ENCODE data around the gene ASTN2.
"Not testable (repeated sequence)": the region's sequence is repeated elsewhere in the genome, so short reads cannot be mapped to it uniquely, and the experiment has no call there.

The ASTN2 gene

DNA sequence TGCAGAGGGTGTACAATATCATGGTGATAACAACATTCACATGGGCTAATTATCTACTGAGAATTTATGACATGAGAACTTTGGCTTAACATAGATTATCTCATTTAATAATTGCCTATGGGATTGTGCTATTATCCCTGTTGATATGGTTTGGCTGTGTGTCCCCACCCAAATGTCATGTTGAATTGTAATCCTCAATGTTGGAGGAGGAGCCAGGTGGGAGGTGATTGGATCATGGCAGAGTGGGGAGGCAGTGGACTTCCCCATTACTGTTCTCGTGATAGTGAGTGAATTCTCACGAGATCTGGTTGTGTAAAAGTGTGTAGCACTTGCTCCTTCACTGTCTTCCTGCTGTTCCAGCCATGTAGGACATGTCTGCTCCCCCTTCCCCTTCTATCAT is 541.4 kb downstream of the ASTN2 start:
- no peak for DNase-seq (ENCODE audit: low read depth)

DNA sequence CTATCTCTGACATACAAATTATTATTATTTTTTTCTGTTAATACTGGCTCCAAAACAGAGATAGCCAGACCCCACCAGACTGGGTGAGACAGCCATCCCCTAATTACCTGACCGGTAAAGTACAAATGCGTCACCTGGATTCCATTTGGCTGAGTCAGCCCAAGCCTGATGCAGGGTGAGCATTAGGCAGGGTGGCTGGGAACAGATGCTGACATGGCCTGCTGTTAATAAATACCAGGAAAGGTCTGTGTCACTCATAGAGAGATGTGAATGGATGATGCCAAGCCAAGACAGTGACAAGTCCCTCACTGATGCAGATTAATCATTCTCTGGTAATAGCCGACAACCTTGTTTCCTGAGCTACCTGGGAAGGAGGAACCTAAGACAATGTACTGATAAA is 544.3 kb downstream of the ASTN2 start:
- no peak for DNase-seq (ENCODE audit: low read depth)

DNA sequence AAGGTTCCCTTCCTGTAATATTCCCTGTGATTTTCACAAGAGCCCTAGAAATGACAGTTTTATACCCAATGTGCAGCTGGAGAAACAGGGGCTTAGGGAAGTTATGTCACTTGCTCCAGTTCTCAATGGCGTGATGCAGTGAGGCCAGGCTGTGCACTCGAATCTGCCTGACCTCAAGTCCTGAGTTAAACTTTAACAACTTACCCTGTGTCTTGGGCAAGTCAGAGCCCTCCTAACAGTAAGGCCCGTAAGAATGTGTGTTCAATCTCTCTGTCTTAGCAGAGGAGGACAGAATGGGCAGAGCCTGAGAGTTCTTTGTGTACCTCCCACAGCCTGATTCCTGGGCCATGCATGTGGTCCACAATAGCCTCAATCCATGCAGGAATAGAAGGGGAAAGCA is 546.7 kb downstream of the ASTN2 start:
- no peak for DNase-seq (ENCODE audit: low read depth)

DNA sequence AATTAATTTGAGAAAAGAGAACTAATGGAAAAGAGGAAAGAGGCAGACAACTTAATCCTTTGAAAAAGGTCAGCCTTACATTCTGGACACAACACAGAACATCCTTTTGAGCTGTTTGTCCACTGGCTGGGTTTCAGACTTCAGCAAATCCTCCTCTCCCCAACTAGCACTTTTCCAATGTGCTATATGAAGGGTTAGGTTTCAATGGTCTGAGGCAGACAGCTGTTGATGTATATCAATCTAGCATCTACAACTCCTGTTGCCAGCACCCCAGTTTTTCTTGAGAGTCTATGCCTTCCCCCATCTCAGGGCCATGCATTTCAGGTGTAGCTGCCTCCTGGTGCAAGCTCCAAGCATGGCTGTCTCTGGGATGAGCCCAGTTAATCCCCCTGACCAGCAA is 553.5 kb downstream of the ASTN2 start:
- DNase-seq (ENCODE audit: low read depth) = no peak

DNA sequence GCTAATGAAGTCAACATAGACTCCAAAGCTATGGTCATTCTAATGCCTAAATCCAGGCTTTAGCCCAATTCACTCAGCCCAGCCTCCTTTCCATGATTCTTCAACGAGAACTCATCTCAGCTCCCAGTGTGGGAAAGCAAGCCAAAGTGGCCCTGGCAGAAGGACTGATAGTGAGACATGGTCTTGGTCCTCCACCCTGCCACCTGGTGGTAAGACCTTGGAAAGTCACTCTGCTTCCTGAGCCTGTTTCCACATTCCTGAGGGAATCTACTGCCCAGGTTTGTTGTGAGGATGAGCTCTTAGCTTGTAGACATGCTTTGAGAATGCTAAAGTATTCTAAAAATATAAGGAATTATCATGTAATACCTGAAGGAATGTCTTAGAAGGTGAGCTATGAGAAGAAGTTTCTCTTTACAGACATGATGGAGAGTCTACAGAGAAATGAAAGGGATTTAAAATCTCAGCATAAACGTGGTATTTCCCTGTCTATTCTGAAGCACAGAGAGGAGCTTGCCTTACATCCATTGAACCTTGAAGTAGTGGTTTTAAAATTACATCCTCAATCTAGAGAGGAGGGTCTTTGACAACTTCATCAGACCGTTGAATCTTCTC is 554.2 kb downstream of the ASTN2 start:
- DNase-seq (ENCODE audit: low read depth) = peak; percentile 1

DNA sequence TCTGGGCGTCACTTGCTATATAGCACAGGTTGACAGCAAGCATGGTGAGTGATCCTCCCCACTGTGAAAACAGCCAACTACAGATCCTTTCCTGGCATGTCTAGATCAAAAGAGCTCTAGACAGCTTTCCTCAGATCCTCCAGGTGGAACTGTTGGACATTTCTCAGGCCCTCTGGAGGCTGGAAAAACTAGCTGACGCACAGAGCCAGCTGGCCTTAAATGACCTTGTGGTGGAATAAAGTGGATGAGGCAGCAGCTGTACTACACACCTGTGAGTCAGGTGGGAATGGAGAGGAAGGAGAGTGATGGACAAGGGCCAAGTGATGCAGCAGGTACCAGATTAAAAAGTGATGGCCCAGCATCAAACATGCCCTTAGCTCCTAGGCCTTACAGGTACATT is 555.1 kb downstream of the ASTN2 start:
- no peak for DNase-seq (ENCODE audit: low read depth)

DNA sequence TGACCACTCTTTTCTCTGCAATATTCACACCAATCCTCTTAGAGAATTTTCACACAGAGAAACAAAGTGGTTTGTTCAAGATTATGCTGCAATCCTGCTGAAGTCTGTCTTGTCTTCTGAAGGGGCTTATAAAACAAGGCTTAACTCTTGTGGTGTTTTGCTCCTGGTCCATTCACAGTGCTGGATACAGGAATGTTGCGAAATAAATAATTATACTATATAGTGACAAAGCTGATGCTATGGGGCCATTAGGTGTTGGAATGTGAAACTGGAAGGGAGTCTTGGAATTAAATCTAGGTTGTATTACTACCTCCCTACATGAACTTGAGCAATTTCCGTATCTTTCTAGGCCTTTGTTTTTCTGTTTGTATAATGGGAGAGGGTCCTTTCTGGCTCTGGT is 557.5 kb downstream of the ASTN2 start:
- no peak for DNase-seq (ENCODE audit: low read depth)

DNA sequence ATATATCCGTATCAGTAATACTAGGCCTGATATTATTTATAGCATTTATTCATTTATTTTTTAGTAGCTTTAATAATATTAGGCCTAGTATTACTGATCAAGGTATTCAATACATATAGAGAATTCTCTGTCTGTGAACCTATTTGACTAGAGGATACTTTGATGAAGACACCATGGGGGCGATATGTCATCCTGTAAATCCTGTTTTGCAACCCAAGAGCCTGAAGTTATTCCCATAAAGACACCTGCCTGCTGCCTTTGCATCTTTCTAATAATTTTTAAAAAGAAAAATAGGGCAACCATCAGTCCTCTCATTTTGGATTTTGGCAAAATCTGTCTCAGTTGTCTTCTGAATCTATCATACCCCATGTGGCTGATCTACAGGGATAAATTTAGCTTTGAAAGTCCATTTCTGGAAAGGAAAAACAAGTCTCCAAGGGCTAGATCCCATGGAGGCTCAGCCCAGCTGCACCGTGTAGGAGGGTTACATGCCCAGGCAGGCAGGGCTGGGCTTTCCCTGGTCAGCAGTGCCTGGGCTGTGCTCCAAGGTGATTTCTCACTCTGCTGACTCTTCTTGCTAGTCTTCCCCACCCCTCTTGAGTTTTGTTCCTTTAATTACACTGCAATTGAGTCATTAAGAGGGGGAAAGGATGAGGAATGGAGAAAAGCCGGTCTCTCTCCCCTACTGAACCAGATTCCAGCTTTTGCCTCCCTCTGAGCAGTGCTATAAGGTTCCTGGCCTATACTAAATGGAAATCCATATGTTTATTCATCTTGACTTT is 558.8 kb downstream of the ASTN2 start:
- no peak for DNase-seq (ENCODE audit: low read depth)

DNA sequence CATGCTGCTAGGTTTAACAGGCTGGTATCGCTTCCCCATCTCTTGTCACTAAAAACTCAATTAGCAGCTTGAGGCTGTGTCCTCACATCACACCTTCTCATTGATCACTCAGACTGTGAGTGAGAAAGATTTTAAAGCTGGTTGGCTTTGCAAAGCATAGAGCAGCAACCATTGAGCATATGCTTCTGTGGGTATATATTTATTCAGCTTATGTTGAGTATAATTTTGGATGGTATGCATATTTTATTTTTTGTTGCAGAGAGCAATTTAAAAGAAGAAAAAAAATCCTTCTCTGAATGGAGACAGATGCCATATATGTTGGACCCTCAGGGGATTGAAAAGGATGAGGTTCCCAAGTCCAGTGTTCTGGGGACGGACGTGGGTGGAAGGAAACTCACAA is 565.1 kb downstream of the ASTN2 start:
- DNase-seq (ENCODE audit: low read depth) = no peak

DNA sequence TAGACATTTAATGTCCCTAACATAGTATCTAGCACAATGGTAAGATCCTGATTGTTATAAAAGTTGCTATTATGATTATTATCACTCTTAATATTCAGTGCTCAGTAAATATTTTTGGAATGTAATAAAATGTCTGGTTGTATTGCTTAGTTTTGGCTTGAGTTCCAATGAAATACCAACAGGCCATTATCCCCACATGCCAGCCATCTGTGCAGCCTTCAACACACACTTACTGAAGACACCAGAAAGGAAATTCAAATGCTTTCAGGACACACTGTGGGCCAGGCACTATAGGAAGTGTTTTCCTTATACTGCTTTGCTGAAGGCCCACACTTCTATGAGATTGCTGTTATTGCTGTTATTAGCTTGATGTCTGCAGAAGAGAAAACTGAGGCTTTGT is 570.2 kb downstream of the ASTN2 start:
- no peak for DNase-seq (ENCODE audit: low read depth)

DNA sequence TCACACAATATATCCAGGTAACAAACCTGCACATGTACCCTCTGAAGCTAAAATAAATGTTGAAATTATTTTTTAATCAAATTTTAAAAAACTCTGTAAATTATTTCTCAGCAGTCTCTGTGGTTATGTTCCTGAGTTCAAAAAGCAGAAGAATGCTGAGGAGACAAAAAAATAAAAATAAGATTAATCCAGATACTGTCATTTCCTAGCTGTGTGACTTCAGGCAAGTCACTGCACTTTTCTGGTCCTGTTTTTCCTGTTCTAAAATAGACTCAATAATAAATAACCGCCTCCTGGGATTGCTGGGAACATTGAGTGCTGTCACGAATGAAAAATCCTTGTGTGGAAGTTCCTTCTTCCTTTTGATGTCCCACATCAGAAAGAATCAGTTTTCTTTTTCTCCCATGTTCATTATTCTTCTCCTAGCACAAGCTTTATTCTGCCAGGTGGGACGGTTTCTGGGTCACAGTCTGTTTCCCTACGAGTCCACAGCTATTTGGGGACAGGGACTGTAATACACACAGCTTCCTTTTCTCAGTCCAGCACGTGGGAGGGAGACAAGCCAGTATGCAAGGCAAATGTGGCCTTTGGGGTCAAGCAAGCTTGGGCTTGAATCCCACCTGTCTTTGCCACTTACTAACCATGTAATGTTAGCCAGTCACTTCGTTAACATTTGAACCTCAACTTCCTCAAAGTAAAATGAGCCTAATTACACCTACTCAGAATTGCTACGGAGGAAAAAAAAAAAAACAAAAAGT is 570.8 kb downstream of the ASTN2 start:
- no peak for DNase-seq (ENCODE audit: low read depth)

DNA sequence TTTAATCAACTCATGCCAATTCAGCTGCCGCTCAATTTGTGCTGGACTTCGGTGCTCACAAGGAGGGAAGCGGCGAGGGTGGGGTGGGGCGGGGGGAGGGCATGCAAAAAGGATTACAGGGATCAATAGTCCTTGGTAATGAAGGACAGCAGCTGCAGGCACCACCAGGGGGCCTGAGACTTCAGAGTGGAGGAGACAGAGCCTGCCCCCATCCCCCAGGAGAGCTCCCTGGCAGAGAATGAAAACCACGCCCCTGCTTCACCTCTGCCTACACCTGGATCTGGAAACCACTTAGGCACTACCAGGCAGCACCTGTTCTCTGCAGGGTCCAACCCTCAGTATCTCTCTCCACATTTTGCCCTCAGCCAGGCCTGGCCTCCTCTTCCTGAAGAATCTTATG is 572.2 kb downstream of the ASTN2 start:
- DNase-seq (ENCODE audit: low read depth) = no peak

DNA sequence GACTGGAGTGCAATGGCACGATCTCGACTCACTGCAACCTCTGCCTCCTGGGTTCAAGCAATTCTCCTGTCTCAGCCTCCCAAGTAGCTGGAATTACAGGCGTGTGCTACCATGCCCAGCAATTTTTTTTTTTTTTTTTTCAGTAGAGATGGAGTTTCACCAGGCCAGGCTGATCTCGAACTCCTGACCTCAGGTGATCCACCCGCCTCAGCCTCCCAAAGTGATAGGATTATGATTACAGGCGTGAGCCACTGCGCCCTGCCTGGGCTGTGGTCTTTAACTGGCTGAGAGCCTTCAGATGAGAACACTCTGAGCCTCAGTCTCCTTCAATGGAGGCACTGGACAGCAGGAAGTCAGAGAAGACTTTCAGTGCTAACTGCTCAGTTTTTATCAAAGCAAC is 576.4 kb downstream of the ASTN2 start:
- DNase-seq (ENCODE audit: low read depth) = not testable (repeated sequence)

DNA sequence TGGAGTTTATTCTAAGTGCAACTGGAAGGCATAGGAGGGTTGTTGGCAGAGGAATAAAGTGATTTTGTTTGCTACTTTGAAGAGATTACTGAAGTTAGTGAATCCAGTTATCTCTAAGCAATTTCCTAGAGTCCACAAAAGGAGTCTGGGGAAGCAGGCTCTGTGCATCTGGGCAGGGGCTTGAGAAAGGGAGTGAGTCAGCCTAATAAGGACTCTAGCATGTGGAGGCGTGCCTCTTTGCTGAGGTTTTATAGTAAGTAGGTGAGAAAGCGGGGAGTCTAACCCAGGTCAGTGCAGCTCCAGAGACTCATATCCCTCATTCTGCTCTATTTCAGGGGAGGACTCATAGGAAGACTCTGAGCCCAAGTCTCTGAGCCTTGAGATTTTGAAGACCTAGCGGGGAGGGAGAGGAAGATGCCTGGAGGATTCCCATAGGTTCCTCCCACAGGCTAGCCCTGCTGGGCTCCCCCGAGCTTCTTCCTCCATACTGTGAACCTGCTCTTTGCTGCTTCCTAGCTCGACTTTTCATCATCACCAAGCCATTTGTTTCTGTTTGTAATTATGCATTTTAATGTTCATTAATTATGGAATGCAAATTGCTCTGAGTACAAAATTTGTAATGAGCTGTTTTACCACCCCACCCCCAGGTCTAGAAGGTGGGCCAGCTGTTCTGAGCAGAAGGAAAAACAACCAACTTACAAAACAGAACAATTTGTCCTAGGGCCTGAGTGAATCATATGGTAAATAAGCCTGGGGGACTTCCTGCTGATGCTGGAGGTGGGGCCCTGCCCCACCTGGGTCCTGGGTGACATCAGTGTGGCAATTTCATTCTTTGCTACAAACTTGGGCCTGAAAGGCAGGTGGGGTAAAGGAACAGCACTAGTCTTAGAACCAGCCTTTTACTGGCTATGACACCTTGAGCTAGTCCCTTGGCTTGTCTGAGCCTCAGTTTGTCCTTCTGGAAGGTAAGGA is 577.6 kb downstream of the ASTN2 start:
- DNase-seq (ENCODE audit: low read depth) = no peak

DNA sequence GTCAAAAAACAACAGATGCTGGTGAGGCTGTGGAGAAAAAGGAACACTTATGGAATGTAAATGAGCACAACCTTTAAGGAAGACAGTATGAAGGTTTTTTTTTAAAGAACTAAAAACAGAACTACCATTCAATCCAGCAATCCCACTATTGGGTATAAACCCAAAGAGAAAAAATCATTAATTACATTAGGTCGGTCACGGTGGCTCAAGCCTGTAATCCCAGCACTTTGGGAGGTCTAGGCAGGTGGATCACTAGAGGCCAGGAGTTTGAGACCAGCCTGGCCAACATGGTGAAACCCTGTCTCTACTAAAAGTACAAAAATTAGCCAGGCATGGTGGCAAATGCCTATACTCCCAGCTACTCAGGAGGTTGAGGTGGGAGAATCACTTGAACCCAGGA is 584.5 kb downstream of the ASTN2 start:
- not testable (repeated sequence) for DNase-seq (ENCODE audit: low read depth)

DNA sequence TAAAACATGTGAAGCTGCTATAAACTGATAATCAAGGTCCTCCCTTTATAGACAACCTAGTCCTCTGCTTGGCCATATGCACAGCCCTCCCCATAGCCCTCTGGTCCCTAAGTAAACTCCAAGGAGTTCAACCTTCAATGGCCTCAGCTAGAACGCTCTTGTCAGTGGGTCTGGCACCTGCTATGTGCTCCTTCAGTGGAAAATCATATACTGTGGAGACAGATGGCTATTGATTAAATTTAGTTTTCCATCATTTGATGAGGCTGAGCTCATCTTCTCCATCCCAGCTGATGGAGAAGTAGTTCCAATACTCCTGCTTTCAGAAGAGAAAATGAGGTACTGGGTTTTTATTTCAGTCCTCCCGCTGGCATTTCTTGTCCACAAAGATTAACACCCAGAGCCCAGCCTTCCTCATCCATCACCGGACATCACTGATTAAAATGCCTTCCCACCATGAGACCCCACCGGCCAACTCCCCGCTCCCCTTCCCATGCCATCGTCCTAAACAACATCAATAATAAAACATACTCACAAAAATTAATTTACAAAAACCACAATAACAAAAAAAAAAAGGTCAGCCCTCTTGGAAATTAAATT is 593.1 kb downstream of the ASTN2 start:
- no peak for DNase-seq (ENCODE audit: low read depth)

DNA sequence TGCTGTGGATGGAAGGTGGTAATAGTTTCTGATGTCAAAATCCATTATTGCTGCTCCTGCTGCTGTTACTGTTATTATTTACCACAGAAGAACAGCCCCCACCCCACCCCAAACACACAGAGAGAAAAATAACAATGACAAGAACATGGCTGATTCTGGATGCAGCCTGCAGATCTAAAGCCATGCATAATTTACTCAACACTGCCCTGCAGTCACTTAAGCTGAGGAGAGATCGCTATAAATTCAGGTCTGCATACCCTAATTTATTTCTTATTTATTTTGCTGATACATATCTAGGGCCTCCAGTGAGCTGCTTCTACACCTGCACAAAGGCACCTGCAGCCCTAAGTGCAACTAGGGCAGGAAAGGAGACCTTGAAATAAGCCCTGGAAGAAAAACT is 595.7 kb downstream of the ASTN2 start:
- DNase-seq (ENCODE audit: low read depth) = no peak

DNA sequence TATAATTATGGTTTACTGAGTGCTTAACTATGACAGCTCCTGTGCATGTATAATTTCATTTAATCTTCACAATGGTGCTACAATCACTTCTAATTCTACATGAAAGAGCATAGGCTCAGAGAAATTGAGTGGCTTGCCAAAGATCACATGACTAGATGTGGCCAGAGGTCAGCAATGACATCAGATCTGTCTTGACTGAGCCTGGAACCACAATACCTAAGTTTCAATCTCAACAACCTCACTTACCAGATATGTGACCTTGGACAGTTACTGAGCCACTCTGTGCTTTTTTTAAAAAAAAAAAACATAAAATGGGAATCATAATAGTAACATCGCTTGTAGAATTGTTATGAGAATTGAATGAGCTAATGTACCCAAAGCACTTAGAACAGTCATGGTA is 597.1 kb downstream of the ASTN2 start:
- no peak for DNase-seq (ENCODE audit: low read depth)

DNA sequence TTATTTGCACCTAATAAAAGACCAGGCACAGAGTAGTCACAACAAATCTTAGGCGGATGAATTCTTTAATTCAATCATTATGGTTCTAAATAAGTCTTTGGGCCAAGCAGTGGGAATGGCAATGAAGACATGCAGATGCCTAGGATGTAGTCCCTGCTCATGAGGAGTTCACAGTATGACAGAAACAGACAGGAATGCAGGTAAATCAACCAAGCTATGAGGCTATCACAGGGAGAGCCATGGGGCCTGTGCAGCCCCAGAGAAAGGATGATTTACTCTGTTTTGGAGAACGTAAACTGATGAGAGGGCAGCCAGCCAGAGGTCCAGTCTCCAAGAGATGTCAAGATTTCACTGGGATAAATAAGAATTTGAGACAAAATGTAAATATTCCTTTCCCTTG is 598.4 kb downstream of the ASTN2 start:
- no peak for DNase-seq (ENCODE audit: low read depth)

DNA sequence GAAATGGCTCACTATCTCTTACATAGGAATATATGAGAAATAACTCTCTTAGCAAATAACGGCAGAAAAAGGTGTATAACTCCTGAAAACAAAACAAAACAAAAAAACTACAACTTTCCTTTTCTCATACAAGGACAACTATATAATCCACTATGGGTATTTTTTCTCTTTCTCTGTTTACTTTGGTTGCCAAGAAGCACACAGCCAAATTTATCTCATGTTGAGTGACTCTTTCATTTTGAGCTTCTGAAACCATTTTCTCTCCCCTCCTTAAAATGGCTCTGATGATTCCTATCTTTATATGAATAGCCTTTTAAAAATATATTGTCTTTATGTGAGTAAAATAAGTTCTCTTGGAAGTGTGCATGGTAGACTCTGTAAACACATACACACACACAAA is 599.0 kb downstream of the ASTN2 start:
- DNase-seq (ENCODE audit: low read depth) = no peak

DNA sequence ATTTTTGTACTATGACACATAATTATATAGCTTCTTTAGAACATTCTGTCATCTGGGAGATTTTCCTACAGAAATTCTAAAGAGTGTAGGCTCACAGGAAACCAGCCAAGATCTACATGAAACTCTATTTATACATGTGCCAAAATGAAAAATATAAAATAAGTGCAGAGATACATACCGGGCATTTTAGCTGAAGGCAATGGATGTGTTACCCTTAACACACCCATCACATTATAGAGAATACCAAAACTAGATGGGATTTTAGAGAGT is 601.9 kb downstream of the ASTN2 start:
- DNase-seq (ENCODE audit: low read depth) = no peak

Data from stimulated activated CD8-positive, alpha-beta memory T cell treated with anti-CD3 and anti-CD28 coated beads, Interleukin-7, amount 100 ng/mL, for 24 hours (primary cell).